ENCODE data around the gene MYBPC1. TPM values are rescaled to one million over a fixed set of nuclear protein-coding genes. Genes with fewer than 3 reads are reported as not detected.

MYBPC1 gene
- total and polyA plus RNA-seq, 2 donors (not counting 1 experiment from before 2014, with no cell fraction given): not detected

DNA sequence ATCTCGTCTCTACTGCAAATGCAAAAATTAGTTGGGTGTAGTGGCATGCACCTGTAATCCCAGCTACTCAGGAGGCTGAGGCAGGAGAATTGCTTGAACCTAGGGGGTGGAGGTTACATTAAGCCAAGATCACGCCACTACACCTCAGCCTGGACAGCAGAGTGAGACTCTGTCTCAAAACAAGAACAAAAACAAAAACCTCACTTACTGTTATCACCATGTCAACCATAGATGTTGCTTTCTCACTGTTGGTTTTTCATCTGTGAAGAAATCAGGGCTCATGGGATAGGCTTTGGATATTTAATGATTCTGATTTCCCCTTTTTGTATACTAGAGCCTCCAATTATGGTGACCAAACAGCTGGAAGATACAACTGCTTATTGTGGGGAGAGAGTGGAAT is 52.9 kb downstream of the MYBPC1 start:
- no CpG with 5 or more reads among the region's 2 CpGs for WGBS (ENCODE audit: insufficient coverage)
- Mint-ChIP-seq H3K9me3 (ENCODE audit: insufficient read depth) (no peaks in the 10 kb centered on the region), H3K4me1 (peaks cover 17% of the 10 kb centered on the region), H3K27me3 (peaks cover 2% of the 10 kb centered on the region), H3K27ac (peak overlapping the region; percentile 42), H3K4me3 (no peak overlapping the region)
- Histone ChIP-seq H3K4me2 (replicated peaks; ENCODE audit: low read depth, low read length, poor library complexity, severe bottlenecking) (no peak overlapping the region), H3K4me1 (ENCODE audit: control insufficient read depth in 2 of 2, insufficient read depth in 2 of 2, low read length in 2 of 2) (peaks cover under 1% of the 10 kb centered on the region in 2 donors), H3K9ac (ENCODE audit: low read length) (no peak overlapping the region), H3K27ac (ENCODE audit: low read length in 2 of 2) (no peak overlapping the region), H3K4me3 (ENCODE audit: control extremely low read depth in 1 of 5, extremely low read depth in 1 of 5, insufficient read depth in 1 of 5, low read depth in 2 of 5, low read length in 4 of 5) (no peak overlapping the region), H3K36me3 (replicated peaks in 1 of 2; ENCODE audit: control extremely low read depth in 1 of 2, control insufficient read depth in 1 of 2, extremely low read depth in 1 of 2, insufficient read depth in 2 of 2, low read length in 1 of 2) (no peaks in the 10 kb centered on the region), H4K20me1 (ENCODE audit: control insufficient read depth, insufficient read depth, low read length, poor library complexity, severe bottlenecking) (no peaks in the 10 kb centered on the region), H3K9me3 (ENCODE audit: control extremely low read depth in 1 of 3, control insufficient read depth in 2 of 3, insufficient read depth in 1 of 3, low read length in 2 of 3) (no peaks in the 10 kb centered on the region), H3K27me3 (replicated peaks in 1 of 4; ENCODE audit: control extremely low read depth in 1 of 4, control insufficient read depth in 3 of 4, insufficient read depth in 4 of 4, low read length in 3 of 4) (peaks cover 0 to under 1% (median 0%) of the 10 kb centered on the region in 4 experiments), H2AFZ (ENCODE audit: insufficient read depth, low read depth, low read length, poor library complexity, severe bottlenecking) (no peak overlapping the region), H3K79me2 (ENCODE audit: control insufficient read depth, insufficient read depth, low read length) (no peaks in the 10 kb centered on the region)
- no peak for ATAC-seq (ENCODE audit: low read depth)
- DNase-seq: no peak
- TF ChIP-seq, protein P1, sequence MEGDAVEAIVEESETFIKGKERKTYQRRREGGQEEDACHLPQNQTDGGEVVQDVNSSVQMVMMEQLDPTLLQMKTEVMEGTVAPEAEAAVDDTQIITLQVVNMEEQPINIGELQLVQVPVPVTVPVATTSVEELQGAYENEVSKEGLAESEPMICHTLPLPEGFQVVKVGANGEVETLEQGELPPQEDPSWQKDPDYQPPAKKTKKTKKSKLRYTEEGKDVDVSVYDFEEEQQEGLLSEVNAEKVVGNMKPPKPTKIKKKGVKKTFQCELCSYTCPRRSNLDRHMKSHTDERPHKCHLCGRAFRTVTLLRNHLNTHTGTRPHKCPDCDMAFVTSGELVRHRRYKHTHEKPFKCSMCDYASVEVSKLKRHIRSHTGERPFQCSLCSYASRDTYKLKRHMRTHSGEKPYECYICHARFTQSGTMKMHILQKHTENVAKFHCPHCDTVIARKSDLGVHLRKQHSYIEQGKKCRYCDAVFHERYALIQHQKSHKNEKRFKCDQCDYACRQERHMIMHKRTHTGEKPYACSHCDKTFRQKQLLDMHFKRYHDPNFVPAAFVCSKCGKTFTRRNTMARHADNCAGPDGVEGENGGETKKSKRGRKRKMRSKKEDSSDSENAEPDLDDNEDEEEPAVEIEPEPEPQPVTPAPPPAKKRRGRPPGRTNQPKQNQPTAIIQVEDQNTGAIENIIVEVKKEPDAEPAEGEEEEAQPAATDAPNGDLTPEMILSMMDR (IDR thresholded peaks at IDR 0.05): no peak
- TF ChIP-seq EZH2 (IDR thresholded peaks at IDR 0.05; ENCODE audit: borderline replicate concordance, insufficient read depth, low read depth, low read length, poor library complexity, severe bottlenecking): no peak
- ChIA-PET CTCF (no interaction called here), POLR2A (no interaction called here)
- intact Hi-C loops (cut with micrococcal nuclease): loop anchor here (5.0 kb wide), 1 partner anchor 35 kb away; no protein-coding TSS in a partner anchor

DNA sequence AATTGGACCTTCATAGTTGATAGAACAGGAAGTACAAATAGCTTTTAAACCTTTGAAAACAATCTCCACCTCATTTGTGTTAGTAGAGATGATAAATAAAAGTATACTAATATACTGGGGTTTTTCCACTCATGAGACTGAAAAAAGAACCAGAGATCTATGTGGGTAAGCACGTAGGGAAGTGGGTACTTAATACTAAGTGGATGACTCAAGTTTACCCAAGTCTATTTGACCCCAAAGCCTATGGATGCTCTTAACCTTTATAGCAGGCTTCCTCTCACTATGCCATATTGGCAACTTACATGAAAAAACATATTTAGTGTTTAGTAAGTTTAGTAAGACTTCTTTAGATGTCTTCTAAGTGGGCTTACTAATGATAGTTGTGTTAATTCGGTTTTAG is 53.4 kb downstream of the MYBPC1 start:
- TF ChIP-seq, protein P1 (IDR thresholded peaks at IDR 0.05): no peak
- TF ChIP-seq EZH2 (IDR thresholded peaks at IDR 0.05; ENCODE audit: borderline replicate concordance, insufficient read depth, low read depth, low read length, poor library complexity, severe bottlenecking): no peak
- Mint-ChIP-seq H3K4me3 (no peak overlapping the region), H3K4me1 (peaks cover 15% of the 10 kb centered on the region), H3K27ac (no peak overlapping the region), H3K9me3 (ENCODE audit: insufficient read depth) (no peaks in the 10 kb centered on the region), H3K27me3 (no peaks in the 10 kb centered on the region)
- Histone ChIP-seq H3K4me1 (ENCODE audit: control insufficient read depth in 2 of 2, insufficient read depth in 2 of 2, low read length in 2 of 2) (no peaks in the 10 kb centered on the region), H3K27ac (ENCODE audit: low read length in 2 of 2) (no peak overlapping the region), H3K4me3 (ENCODE audit: control extremely low read depth in 1 of 5, extremely low read depth in 1 of 5, insufficient read depth in 1 of 5, low read depth in 2 of 5, low read length in 4 of 5) (no peak overlapping the region), H3K27me3 (replicated peaks in 1 of 4; ENCODE audit: control extremely low read depth in 1 of 4, control insufficient read depth in 3 of 4, insufficient read depth in 4 of 4, low read length in 3 of 4) (no peaks in the 10 kb centered on the region), H3K36me3 (replicated peaks in 1 of 2; ENCODE audit: control extremely low read depth in 1 of 2, control insufficient read depth in 1 of 2, extremely low read depth in 1 of 2, insufficient read depth in 2 of 2, low read length in 1 of 2) (no peaks in the 10 kb centered on the region), H2AFZ (ENCODE audit: insufficient read depth, low read depth, low read length, poor library complexity, severe bottlenecking) (no peak overlapping the region), H3K4me2 (replicated peaks; ENCODE audit: low read depth, low read length, poor library complexity, severe bottlenecking) (no peak overlapping the region), H3K79me2 (ENCODE audit: control insufficient read depth, insufficient read depth, low read length) (no peaks in the 10 kb centered on the region), H3K9me3 (ENCODE audit: control extremely low read depth in 1 of 3, control insufficient read depth in 2 of 3, insufficient read depth in 1 of 3, low read length in 2 of 3) (no peaks in the 10 kb centered on the region), H3K9ac (ENCODE audit: low read length) (no peak overlapping the region), H4K20me1 (ENCODE audit: control insufficient read depth, insufficient read depth, low read length, poor library complexity, severe bottlenecking) (no peaks in the 10 kb centered on the region)
- intact Hi-C loops (cut with micrococcal nuclease): loop anchor here (5.0 kb wide), 1 partner anchor 34 kb away; no protein-coding TSS in a partner anchor
- no CpG with 5 or more reads among the region's 2 CpGs for whole genome bisulfite sequencing (ENCODE audit: insufficient coverage)
- peak; percentile 58 for ATAC-seq (ENCODE audit: low read depth)
- POLR2A ChIA-PET: no interaction called here
- DNase-seq: no peak
- CTCF ChIA-PET: no interaction called here
